GM20000 (cell line): Measurements from ENCODE around the gene HLA-DMB.
A peak's percentile ranks its signal among the peaks of the same experiment; 100 is the strongest.

Source experiments
- DNase-seq: peaks from one replicate; pipeline ENCODE4 v3.0.0; 2012; ENCODE audit warnings: low spot score
- TF ChIP-seq, protein P1 (sequence below): IDR thresholded peaks from 2 replicates; pipeline ENCODE4 v1.5.1; 2012; ENCODE audit warnings: mild to moderate bottlenecking, control low read depth; ENCODE audit errors: extremely low read depth, missing control alignments

The HLA-DMB gene

DNA sequence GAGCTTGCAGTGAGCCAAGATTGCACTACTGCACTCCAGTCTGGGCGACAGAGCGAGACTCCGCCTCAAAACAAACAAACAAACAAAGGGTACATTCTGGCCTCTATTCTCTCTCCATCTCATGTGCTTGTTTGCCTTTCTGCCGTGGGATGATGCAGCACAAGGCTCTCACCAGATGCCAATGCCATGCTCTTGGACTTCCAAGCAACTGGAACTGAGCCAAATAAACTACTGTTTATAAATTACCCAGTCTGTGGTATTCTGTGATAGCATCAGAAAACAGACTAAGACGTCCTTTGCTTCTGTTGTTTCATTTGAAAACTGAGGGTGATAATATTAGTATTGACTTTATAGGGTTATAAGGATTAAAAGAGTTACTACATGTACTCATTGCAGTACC lies 23.9 kb upstream of the HLA-DMB start:
- DNase-seq: no peak
- TF ChIP-seq, protein P1, sequence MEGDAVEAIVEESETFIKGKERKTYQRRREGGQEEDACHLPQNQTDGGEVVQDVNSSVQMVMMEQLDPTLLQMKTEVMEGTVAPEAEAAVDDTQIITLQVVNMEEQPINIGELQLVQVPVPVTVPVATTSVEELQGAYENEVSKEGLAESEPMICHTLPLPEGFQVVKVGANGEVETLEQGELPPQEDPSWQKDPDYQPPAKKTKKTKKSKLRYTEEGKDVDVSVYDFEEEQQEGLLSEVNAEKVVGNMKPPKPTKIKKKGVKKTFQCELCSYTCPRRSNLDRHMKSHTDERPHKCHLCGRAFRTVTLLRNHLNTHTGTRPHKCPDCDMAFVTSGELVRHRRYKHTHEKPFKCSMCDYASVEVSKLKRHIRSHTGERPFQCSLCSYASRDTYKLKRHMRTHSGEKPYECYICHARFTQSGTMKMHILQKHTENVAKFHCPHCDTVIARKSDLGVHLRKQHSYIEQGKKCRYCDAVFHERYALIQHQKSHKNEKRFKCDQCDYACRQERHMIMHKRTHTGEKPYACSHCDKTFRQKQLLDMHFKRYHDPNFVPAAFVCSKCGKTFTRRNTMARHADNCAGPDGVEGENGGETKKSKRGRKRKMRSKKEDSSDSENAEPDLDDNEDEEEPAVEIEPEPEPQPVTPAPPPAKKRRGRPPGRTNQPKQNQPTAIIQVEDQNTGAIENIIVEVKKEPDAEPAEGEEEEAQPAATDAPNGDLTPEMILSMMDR: no peak

DNA sequence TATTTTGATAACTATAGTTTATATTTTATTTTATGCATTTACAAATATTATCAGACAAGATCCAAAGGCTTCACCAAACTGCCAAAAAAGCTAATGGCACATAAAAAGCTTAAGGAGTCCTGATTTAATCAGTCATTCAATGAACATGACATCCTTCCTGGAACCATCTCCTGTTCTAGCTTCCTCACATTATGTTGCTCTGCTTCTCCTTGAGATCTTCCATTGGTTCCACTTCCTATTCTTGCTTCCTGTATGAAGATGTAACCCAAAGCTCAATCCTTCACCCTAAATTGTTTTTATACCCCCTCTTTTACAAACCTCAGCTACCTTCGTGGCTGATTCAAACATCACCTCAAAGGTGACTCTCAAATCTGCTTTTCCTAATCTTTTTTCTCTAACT lies 23.0 kb upstream of the HLA-DMB start:
- DNase-seq: no peak
- TF ChIP-seq, protein P1: no peak

DNA sequence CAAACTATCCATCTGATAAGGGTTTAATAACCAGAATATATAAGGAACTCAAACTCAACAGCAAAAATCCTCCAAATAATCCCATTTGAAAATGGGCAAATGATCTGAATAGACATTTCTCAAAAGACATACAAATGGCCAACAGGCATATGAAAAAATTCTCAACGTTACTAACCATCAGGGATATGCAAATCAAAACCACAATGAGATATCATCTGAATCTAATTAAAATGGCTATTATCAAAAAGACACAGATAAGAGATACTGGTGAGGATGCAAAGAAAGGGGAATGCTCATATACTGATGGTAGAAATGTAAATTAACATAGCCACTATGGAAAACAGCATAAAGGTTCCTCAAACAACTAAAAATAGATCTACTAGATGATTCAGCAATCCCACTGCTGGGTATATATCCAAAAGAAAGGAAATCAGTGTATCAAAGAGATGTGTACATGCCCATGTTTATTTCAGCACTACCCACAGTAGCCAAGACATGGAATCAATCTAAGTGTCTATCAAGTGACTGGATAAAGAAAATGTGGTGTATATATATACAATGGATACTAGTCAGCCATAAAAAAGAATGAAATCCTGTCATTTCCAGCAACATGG lies 21.5 kb upstream of the HLA-DMB start:
- no peak for DNase-seq
- TF ChIP-seq, protein P1: no peak

DNA sequence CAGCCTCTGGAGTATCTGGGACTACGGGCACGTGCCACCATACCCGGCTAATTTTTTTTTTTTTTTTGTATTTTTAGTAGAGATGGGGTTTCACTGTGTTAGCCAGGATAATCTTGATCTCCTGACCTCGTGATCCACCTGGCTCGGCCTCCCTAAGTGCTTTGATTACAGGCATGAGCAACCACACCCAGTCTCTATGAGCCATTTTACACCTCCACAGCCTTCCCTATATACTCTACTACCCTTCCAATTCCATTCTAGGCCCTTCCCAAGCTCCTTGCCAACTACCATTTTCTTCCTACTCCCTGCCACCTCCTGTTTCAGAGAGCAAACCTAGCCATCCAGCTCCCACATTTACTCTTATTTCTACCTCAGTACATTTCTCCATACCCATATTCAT lies 19.7 kb upstream of the HLA-DMB start:
- DNase-seq: no peak
- TF ChIP-seq, protein P1: no peak

DNA sequence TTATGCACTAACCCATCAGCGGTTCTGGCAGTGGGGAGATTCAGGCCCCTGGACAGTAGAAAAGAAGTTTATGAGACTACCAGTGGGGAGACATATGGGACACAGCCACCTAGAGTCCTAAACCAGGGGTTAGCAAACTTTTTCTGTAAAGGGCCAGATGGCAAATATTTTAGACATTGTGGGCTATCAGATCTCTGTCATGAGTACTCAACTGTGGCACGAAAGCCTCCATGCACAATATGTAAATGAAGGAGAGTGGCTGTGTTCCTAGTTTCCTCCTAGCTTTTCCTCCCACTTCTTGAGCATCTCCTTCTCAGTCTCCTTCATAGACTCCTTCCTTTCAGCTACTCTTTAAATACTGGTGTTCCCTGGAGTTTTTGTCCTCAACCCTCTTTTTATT lies 15.3 kb upstream of the HLA-DMB start:
- DNase-seq: no peak
- TF ChIP-seq, protein P1: no peak

DNA sequence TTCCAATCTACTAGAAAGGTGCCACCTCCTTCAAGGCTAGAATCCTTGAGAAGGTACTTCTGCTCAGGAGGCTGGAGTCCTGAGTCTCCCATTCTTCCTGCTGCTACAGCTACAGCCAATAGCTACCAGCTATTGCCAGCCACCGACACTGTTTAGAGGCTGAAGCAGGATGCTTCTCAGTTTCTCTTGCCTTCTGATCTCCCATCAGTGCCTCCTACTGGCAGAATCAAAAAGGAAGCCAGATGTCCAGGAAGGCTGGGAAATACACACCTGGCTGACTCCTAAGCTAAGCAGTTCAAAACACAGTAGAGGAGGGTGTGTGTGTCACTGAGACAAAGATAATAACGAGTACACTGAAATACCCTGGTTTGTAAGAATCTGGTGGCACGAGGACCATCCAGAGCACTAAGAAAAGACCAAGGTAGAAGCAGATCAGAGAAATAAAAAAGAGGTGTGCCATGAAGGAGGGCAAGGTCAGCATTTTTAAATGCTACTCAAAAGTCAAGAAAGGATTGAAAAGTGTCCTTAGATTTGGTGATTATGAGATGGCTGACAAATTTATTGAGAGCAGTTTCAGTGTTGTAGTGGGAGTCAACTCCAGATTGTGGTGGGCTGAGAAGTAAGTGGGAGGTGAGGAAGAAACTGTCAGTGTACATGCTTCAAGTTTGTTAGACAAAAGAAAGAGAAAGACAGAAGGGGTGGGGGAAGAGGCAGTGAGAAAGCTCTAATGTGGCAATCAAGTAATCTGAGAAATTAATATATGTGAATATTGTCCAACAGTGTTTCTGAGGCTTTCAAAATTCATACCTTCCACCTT lies 14.4 kb upstream of the HLA-DMB start:
- DNase-seq: no peak
- TF ChIP-seq, protein P1: peak; percentile 49

DNA sequence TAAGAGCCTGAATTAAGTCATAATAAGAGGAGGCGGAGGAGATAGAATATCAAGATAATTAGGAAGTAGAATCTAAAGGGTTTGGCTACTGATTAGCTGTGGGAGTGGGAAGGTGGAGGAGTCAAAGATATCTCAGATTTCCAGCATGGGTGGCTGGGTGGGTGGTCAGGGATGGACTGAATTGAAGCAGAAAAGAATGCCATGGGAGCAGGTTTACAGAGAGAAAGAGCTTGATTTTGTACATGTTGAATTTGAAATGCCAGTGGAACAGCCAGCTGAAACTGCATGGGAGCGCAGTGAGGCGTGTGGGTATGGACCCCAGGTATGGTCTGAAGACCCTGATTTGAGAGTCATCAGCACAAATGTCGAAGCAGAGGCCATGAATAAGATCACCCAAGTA lies 13.4 kb upstream of the HLA-DMB start:
- no peak for DNase-seq
- TF ChIP-seq, protein P1: no peak
